Activated B cell treated with CpG ODN at 0.5 μM for 24 hours (primary cell): ENCODE measurements around the gene TRNT1. TPM values are rescaled to one million over a fixed set of nuclear protein-coding genes. Genes with fewer than 3 reads are reported as not detected.

ENCODE experiments used
- ATAC-seq: fragments of 200-7000 bp; cut with Tn5 transposase; one replicate; pipeline ENCODE4 v1.10.0; 2021; ENCODE audit warnings: low read depth, mild to moderate bottlenecking, moderate library complexity
- CTCF ChIA-PET: fragments of 350-600 bp; sonication (Branson Sonifier 250); formaldehyde crosslinking; loops from one replicate; lab custom pipeline; 2021; ENCODE audit warnings: antibody characterized with exemption; lab: Charles Lee
- POLR2A ChIA-PET: fragments of 350-600 bp; sonication (Branson Sonifier 250); formaldehyde crosslinking; loops from one replicate; lab custom pipeline; 2021; ENCODE audit warnings: antibody characterized with exemption; lab: Charles Lee
- DNase-seq: peaks from one replicate; pipeline ENCODE4 v3.0.0; 2022
- H3K27ac Mint-ChIP-seq: one replicate; pipeline ENCODE4 v1.8.0; 2020; ENCODE audit warnings: mixed read lengths
- H3K27me3 Mint-ChIP-seq: one replicate; pipeline ENCODE4 v1.8.0; 2021; ENCODE audit warnings: mixed read lengths
- H3K36me3 Mint-ChIP-seq: one replicate; pipeline ENCODE4 v1.8.0; 2021; ENCODE audit warnings: low read depth, mixed read lengths
- H3K4me1 Mint-ChIP-seq: one replicate; pipeline ENCODE4 v1.8.0; 2021; ENCODE audit warnings: mixed read lengths
- H3K4me3 Mint-ChIP-seq: one replicate; pipeline ENCODE4 v1.8.0; 2020; ENCODE audit warnings: mild to moderate bottlenecking, mixed read lengths
- H3K9me3 Mint-ChIP-seq: one replicate; pipeline ENCODE4 v1.8.0; 2020; ENCODE audit warnings: mixed read lengths
- CTCF ChIP-seq: fragments of 200-600 bp; IDR thresholded peaks from one replicate; pipeline ENCODE4 v1.8.0; 2022; ENCODE audit warnings: antibody characterized with exemption, mild to moderate bottlenecking
- intact Hi-C: fragments of 100-400 bp; cut with micrococcal nuclease; formaldehyde crosslinking; loops from one replicate; pipeline ENCODE4 v1.15.1; 2024
- total RNA-seq: library from RNA; stranded (reverse); gene quantifications from 2 replicates; pipeline ENCODE4 v1.2.3, GENCODE V29; 2022

TRNT1 gene
- total RNA-seq, 1 donor from 2014 or later: 51.3 TPM

- Mint-ChIP-seq H3K4me1 (peaks cover 33% of the 10 kb centered on the region), H3K27me3 (peaks cover 7% of the 10 kb centered on the region), H3K4me3 (no peak overlapping the region), H3K36me3 (peaks cover 16% of the 10 kb centered on the region), H3K9me3 (no peaks in the 10 kb centered on the region), H3K27ac (no peak overlapping the region)
- ATAC-seq (no peak), DNase-seq (no peak)
- TF ChIP-seq CTCF: no peak
- intact Hi-C loops: no loop called here
- ChIA-PET CTCF (interaction anchor here (2.1 kb wide), 1 partner anchor 20 kb away, joined by 7 read pairs; no protein-coding TSS in a partner anchor), POLR2A (no interaction called here)
Measured at GRCh38 chr3:3180456-3180855, 53.7 kb downstream of the TRNT1 start.

- H3K4me3 Mint-ChIP-seq: no peak overlapping the region
Measured at GRCh38 chr3:3184876-3185275, 58.1 kb downstream of the TRNT1 start.

GRCh38 chr3:3189102-3189727 is 62.5 kb downstream of the TRNT1 start:
- intact Hi-C loops: no loop called here
- POLR2A ChIA-PET: no interaction called here
- no peak overlapping the region for H3K4me3 Mint-ChIP-seq
- TF ChIP-seq CTCF: no peak
- DNase-seq (no peak), ATAC-seq (no peak)
- no peaks in the 10 kb centered on the region for H3K36me3 Mint-ChIP-seq
- H3K9me3 Mint-ChIP-seq: peaks cover 10% of the 10 kb centered on the region
- peaks cover 36% of the 10 kb centered on the region for H3K27me3 Mint-ChIP-seq
- CTCF ChIA-PET: interaction anchor here (1.5 kb wide), 1 partner anchor 1101 kb away, joined by 4 read pairs; no protein-coding TSS in a partner anchor
- H3K4me1 Mint-ChIP-seq: no peaks in the 10 kb centered on the region
- H3K27ac Mint-ChIP-seq: no peak overlapping the region

More at GRCh38 chr3:3184876-3185275, 58.1 kb downstream of the TRNT1 start:
- CTCF ChIA-PET: no interaction called here
- Mint-ChIP-seq H3K27ac (no peak overlapping the region), H3K4me1 (no peaks in the 10 kb centered on the region), H3K36me3 (no peaks in the 10 kb centered on the region), H3K27me3 (peaks cover 17% of the 10 kb centered on the region), H3K9me3 (peaks cover 10% of the 10 kb centered on the region)
- POLR2A ChIA-PET: no interaction called here
- no peak for DNase-seq
- TF ChIP-seq CTCF: no peak
- intact Hi-C loops: no loop called here
- ATAC-seq: no peak

- H3K4me1 Mint-ChIP-seq: no peaks in the 10 kb centered on the region
- ChIA-PET POLR2A (no interaction called here), CTCF (interaction anchor here (1.0 to 1.5 kb wide), 2 partner anchors 10 to 1101 kb away, joined by 4 read pairs; no protein-coding TSS in a partner anchor)
- DNase-seq (no peak), ATAC-seq (no peak)
- peaks cover 10% of the 10 kb centered on the region for H3K9me3 Mint-ChIP-seq
- no peak for TF ChIP-seq CTCF
- peaks cover 34% of the 10 kb centered on the region for H3K27me3 Mint-ChIP-seq
- no peaks in the 10 kb centered on the region for H3K36me3 Mint-ChIP-seq
- H3K4me3 Mint-ChIP-seq: no peak overlapping the region
- intact Hi-C loops: no loop called here
- H3K27ac Mint-ChIP-seq: no peak overlapping the region
Measured at GRCh38 chr3:3189961-3190360, 63.2 kb downstream of the TRNT1 start.

GRCh38 chr3:3191675-3192285 is 65.0 kb downstream of the TRNT1 start:
- ATAC-seq (no peak), DNase-seq (no peak)
- Mint-ChIP-seq H3K27me3 (peaks cover 27% of the 10 kb centered on the region), H3K27ac (no peak overlapping the region), H3K9me3 (no peaks in the 10 kb centered on the region), H3K4me1 (no peaks in the 10 kb centered on the region), H3K36me3 (no peaks in the 10 kb centered on the region), H3K4me3 (no peak overlapping the region)
- ChIA-PET POLR2A (no interaction called here), CTCF (interaction anchor here (1.6 kb wide), 1 partner anchor 9 kb away, joined by 5 read pairs; no protein-coding TSS in a partner anchor)
- TF ChIP-seq CTCF: no peak
- intact Hi-C loops: no loop called here
